BLaER1 treated with 17β-estradiol and CSF1 and Interleukin-3, amounts not matched to agents 10 nM and 100 nM (cell line): ENCODE results near the gene AKAP17A.
"Not testable (repeated sequence)": the region's sequence is repeated elsewhere in the genome, so short reads cannot be mapped to it uniquely, and the experiment has no call there.

Source experiments
- H3K27ac ChIP-seq, 11 experiments: shearing (Covaris generic); formaldehyde crosslinking; 2 replicates each; pipeline ENCODE4 v1.8.1; 2022
- H3K27me3 ChIP-seq, 11 experiments: shearing (Covaris generic); formaldehyde crosslinking; 2 replicates each; pipeline ENCODE4 v1.8.1; 2022
- H3K36me3 ChIP-seq, 11 experiments: shearing (Covaris generic); formaldehyde crosslinking; 2 replicates each; pipeline ENCODE4 v1.8.1; 2022
- H3K4me1 ChIP-seq, 10 experiments: shearing (Covaris generic); formaldehyde crosslinking; 2 replicates each; pipeline ENCODE4 v1.8.1; 2022
- H3K4me2 ChIP-seq, 11 experiments: shearing (Covaris generic); formaldehyde crosslinking; 2 replicates each; pipeline ENCODE4 v1.8.1; 2022
- H3K4me3 ChIP-seq, 10 experiments: shearing (Covaris generic); formaldehyde crosslinking; 2 replicates each; pipeline ENCODE4 v1.8.1; 2022
- H3K9ac ChIP-seq, 11 experiments: shearing (Covaris generic); formaldehyde crosslinking; 2 replicates each; pipeline ENCODE4 v1.8.1; 2022
- H3K9me3 ChIP-seq, 11 experiments: shearing (Covaris generic); formaldehyde crosslinking; replicated peaks in 1 of 11; 2 replicates each; pipeline ENCODE4 v1.8.1; 2022
- H4K20me1 ChIP-seq, 11 experiments: shearing (Covaris generic); formaldehyde crosslinking; 2 replicates each; pipeline ENCODE4 v1.8.1; 2022
- Cebpa-rat ChIP-seq, 11 experiments: shearing (Covaris generic); IDR thresholded peaks; 2 replicates each; pipeline ENCODE4 v1.8.1; 2022

Gene AKAP17A

DNA sequence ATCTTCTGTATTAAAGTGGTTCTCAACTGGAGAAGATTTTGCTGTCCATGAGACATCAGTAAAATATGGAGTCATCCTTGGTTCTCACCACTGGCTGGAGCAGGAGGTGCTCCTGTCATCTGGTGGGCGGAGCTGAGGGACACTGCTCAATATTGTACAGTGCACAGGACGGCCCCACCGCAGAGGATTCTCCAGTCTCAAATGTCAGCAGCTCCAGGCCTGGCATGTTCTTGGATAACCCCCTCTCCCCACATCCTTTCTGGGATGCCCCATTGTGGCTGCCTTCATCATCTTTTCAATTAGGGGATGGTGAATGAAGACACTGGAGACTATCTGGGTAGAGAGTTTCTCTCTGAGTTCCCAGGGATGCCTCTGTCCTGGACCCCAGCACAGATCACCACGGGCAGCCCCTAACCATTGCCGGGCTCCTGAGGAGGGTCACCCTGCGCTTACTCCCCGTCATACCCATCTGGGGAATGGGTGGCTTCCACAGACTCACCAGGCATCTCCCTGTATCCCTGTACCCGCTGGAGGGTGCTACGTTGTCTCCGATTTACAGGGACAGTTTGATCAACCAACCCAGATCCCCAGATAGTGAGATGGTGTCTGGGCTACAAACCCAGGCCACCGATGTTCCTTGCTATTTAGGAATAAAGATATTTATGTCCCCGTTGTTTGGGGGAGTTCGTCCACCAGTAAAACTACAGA is 32.5 kb upstream of the AKAP17A start:
- H3K4me1 ChIP-seq = peaks cover 7 to 44% (median 29%) of the 10 kb centered on the region in 10 experiments; a peak in 19 of 20 replicates
- no peaks in the 10 kb centered on the region for H4K20me1 ChIP-seq
- peaks cover 5 to 30% (median 16%) of the 10 kb centered on the region in 11 experiments; a peak in 19 of 22 replicates for H3K9me3 ChIP-seq
- TF ChIP-seq Cebpa-rat (IDR thresholded peaks at IDR 0.05) = no peak
- H3K27ac ChIP-seq = no peak overlapping the region
- H3K9ac ChIP-seq = no peak overlapping the region
- H3K27me3 ChIP-seq = no peaks in the 10 kb centered on the region
- no peaks in the 10 kb centered on the region for H3K36me3 ChIP-seq
- no peak overlapping the region for H3K4me3 ChIP-seq
- no peak overlapping the region for H3K4me2 ChIP-seq

DNA sequence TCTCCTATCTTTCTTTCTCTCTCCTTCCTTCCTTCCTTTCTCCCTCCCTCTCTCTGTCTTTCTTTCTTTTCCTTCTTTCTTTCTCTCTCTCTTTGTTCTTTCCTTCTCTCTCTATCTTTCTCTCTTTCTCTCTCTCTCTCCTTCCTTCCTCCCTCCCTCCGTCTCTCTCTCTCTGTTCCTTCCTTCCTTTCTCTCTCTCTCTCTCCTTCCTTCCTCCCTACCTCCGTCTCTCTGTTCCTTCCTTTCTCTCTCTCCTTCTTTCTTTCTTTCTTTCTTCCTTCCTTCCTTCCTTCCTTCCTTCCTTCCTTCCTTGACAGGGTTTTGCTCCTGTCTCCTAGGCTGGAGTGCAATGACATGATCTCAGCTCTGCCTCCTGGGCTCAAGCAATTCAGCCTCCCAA is 30.2 kb upstream of the AKAP17A start:
- Histone ChIP-seq H4K20me1 (no peaks in the 10 kb centered on the region), H3K9ac (no peak overlapping the region), H3K4me1 (peaks cover 14 to 39% (median 30%) of the 10 kb centered on the region in 10 experiments), H3K27ac (no peak overlapping the region), H3K4me2 (peak overlapping the region in 8 of 11 experiments; percentile 18 to 48 (median 36); a peak in 12 of 22 replicates), H3K9me3 (peaks cover 0 to 11% (median 3%) of the 10 kb centered on the region in 11 experiments; a peak in 14 of 22 replicates), H3K4me3 (no peak overlapping the region), H3K36me3 (no peaks in the 10 kb centered on the region), H3K27me3 (no peaks in the 10 kb centered on the region)
- no peak for TF ChIP-seq Cebpa-rat (IDR thresholded peaks at IDR 0.05)

DNA sequence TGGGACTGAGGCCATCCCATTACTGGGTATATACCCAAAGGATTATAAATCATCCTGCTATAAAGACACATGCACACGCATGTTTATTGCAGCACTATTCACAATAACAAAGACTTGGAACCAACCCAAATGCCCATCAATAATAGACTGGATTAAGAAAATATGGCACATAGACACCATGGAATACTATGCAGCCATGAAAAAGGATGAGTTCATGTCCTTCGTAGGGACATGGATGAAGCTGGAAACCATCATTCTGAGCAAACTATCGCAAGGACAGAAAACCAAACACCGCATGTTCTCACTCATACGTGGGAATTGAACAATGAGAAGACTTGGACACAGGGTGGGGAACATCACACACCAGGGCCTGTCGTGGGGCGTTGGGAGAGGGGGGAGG is 27.3 kb upstream of the AKAP17A start:
- H3K9me3 ChIP-seq, H3K9ac ChIP-seq, H3K27ac ChIP-seq, H4K20me1 ChIP-seq, H3K4me3 ChIP-seq, H3K36me3 ChIP-seq, H3K4me2 ChIP-seq, H3K27me3 ChIP-seq: not testable (repeated sequence)
- peaks cover 14 to 38% (median 29%) of the 10 kb centered on the region in 10 experiments for H3K4me1 ChIP-seq

DNA sequence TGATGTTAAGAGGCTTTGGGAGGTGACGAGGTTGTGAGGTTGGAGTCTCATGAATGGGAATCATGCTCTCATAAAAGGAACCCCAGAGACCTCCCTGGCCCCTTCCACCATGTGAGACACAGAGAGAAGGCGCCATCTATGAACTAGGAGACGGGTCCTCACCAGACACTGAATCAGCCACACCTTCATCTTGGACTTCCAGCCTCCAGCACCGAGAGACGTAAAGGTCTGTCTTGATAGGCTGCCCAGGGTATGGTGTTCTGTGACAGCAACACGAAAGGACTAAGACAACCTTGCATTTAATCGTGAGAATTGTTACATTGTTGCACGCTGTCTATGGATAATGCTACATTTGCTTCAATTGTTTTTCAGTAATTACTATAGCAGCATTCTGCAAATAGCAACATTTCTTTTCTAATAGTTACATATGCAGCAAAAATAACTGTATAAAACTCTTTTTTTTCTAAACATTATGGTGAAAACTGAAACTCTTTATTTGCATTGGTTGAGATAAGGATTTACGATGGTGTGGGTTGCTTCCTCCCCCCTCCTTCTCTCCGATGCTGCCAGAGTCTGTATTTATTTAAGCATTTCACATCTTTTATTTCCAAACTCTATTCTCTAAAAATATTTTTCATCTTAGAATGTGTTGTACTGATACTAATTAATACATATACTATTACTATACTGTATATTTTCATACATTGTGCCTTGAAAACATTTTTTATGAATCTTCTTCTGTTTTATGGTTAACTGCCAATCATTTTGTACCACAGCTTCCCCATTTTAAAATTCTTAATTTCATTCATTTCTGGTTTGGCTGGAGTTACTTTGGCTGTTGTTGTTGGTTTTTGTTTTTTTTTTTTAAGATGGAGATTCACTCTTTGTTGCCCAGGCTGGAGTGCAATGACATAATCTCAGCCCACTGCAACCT is 26.4 kb upstream of the AKAP17A start:
- peak overlapping the region; percentile 1 to 59 (median 30); a peak in 18 of 22 replicates for H3K4me2 ChIP-seq

DNA sequence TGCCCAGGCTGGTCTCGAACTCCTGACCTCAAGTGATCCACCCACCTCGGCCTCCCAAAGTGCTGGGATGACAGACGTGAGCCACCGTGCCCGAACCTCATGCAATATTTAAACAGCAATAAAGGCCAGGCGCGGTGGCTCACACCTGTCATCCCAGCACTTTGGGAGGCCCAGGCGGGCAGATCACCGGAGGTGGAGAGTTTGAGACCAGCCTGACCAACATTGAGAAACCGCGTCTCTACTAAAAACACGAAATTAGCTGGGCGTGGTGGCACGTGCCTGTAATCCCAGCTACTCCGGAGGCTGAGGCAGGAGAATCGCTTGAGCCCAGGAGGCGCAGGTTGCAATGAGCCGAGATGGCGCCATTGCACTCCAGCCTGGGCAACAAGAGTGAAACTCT is 17.2 kb upstream of the AKAP17A start:
- Histone ChIP-seq H3K9me3 (peaks cover 0 to 23% (median 4%) of the 10 kb centered on the region in 11 experiments; a peak in 7 of 22 replicates), H3K4me1 (peaks cover 17 to 38% (median 31%) of the 10 kb centered on the region in 10 experiments)
- not testable (repeated sequence) for H3K36me3 ChIP-seq, H4K20me1 ChIP-seq, H3K27me3 ChIP-seq, H3K4me2 ChIP-seq, H3K4me3 ChIP-seq, H3K9ac ChIP-seq, H3K27ac ChIP-seq

More for the DNA sequence above, 26.4 kb upstream of the AKAP17A start:
- H4K20me1 ChIP-seq = no peaks in the 10 kb centered on the region
- no peak overlapping the region for H3K4me3 ChIP-seq
- H3K4me1 ChIP-seq = peaks cover 14 to 43% (median 32%) of the 10 kb centered on the region in 10 experiments
- H3K27me3 ChIP-seq = no peaks in the 10 kb centered on the region
- no peak overlapping the region for H3K9ac ChIP-seq
- H3K27ac ChIP-seq = peak overlapping the region in 5 of 11 experiments; percentile 8 to 53 (median 40); a peak in 8 of 22 replicates
- H3K36me3 ChIP-seq = no peaks in the 10 kb centered on the region
- peaks cover 0 to 4% (median 0%) of the 10 kb centered on the region in 11 experiments; a peak in 4 of 22 replicates for H3K9me3 ChIP-seq
- no peak for TF ChIP-seq Cebpa-rat (IDR thresholded peaks at IDR 0.05)

DNA sequence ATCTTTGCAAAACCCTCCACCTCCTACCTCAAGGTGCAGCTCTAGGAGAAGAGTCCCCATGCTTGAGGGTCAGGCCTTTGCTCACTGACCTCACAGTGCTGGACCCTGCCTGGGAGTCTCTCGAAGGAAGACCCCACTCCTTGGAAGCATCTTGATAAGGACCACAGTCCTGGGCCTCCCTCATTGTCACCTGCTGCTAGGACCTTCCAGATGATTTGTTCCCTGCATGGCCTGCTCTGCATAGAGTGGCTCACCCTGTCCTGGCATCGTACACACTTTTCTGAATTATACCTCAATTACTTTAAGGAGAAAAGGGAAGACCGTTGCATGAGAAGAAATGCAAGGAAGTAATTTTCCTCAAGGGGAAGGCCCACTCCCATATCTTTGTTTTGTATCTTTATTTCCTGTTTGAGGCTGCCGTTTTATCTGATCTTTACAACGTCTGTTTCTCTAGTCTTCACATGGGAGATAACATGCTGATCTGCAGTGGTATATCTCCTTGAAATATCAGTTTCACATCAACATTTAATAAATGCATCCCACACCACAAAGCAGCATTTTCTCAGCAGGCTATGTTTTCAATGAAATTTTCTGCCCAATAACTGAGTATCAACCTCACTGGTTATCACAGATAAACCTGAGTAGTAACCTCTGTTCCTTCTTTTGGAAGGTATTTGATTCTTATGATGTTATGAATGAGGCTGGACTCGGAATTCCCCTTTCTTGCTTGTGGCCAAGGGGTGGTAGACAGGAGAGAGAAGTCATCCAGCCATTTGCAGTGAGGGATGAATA is 15.0 kb upstream of the AKAP17A start:
- H3K36me3 ChIP-seq = no peaks in the 10 kb centered on the region
- TF ChIP-seq Cebpa-rat (IDR thresholded peaks at IDR 0.05) = no peak
- H3K4me2 ChIP-seq = peak overlapping the region; percentile 0 to 44 (median 39); a peak in 16 of 22 replicates
- no peak overlapping the region for H3K4me3 ChIP-seq
- H3K27me3 ChIP-seq = no peaks in the 10 kb centered on the region
- H4K20me1 ChIP-seq = no peaks in the 10 kb centered on the region
- H3K9ac ChIP-seq = no peak overlapping the region
- peaks cover 9 to 21% (median 15%) of the 10 kb centered on the region in 10 experiments; a peak in 19 of 20 replicates for H3K4me1 ChIP-seq
- peaks cover 0 to 23% (median 4%) of the 10 kb centered on the region in 11 experiments; a peak in 6 of 22 replicates for H3K9me3 ChIP-seq
- H3K27ac ChIP-seq = no peak overlapping the region

DNA sequence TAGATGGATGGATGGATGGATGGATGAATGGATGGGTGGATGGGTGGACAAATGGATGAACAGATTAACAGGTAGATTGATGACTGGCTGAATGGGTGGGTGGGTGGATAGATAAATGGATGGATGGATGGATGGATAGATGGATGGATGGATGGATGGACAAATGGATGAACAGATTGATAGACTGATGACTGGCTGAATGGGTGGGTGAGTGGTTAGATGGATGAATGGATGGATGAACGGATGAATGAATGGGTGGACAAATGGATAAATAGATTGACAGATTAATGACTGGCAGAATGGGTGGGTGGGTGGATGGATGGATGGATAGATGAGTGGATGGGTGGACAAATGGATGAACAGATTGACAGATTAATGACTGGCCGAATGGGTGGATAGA is 13.6 kb upstream of the AKAP17A start:
- Histone ChIP-seq H3K27ac (no peak overlapping the region), H3K4me3 (no peak overlapping the region), H3K4me2 (no peak overlapping the region), H3K27me3 (no peaks in the 10 kb centered on the region), H3K4me1 (peaks cover 8 to 18% (median 14%) of the 10 kb centered on the region in 10 experiments; a peak in 17 of 20 replicates), H4K20me1 (no peaks in the 10 kb centered on the region), H3K36me3 (no peaks in the 10 kb centered on the region), H3K9ac (no peak overlapping the region), H3K9me3 (peaks cover 0 to 16% (median 1%) of the 10 kb centered on the region in 11 experiments; a peak in 6 of 22 replicates)
- TF ChIP-seq Cebpa-rat (IDR thresholded peaks at IDR 0.05) = no peak

DNA sequence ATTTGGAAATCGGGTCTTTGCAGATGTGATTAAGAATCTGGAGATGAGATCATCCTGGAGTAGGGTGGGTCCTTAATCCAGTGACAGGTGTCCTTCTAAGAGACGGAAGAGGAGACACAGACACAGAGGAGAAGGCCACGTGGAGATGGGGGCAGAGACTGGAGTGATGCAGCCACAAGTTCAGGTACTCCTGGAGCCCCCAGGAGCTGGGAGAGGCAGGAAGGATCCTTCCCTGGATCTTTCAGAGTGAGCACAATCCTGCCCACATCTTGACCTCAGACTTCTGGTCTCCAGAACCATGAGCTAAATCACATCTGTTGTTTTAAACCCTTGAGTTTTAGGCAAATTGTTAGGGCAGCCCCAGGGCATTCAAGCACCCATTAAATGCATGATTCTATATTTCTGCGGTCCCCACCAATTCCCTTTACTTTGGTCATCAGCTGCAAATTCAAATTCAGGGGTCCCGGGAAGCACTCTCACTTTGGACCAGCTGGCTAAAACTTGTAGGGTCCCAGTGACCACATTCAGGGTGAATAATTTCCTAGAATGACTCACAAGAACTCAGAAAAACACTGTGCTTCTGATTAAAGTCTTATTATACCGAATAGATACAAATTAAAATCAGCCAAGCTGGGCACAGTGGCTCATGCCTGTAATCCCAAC is 12.8 kb upstream of the AKAP17A start:
- H3K36me3 ChIP-seq = no peaks in the 10 kb centered on the region
- H3K27ac ChIP-seq = no peak overlapping the region
- no peaks in the 10 kb centered on the region for H4K20me1 ChIP-seq
- H3K27me3 ChIP-seq = no peaks in the 10 kb centered on the region
- H3K4me3 ChIP-seq = no peak overlapping the region
- H3K9me3 ChIP-seq = peaks cover 0 to 11% (median 0%) of the 10 kb centered on the region in 11 experiments; a peak in 1 of 22 replicates
- no peak overlapping the region for H3K9ac ChIP-seq
- peak overlapping the region in 1 of 11 experiments; percentile 21; a peak in 1 of 22 replicates for H3K4me2 ChIP-seq
- peaks cover 8 to 22% (median 17%) of the 10 kb centered on the region in 10 experiments; a peak in 17 of 20 replicates for H3K4me1 ChIP-seq
- no peak for TF ChIP-seq Cebpa-rat (IDR thresholded peaks at IDR 0.05)
